IPS-15b (cell line): ENCODE results near the gene CORO1C.
"Not testable (repeated sequence)": the region's sequence is repeated elsewhere in the genome, so short reads cannot be mapped to it uniquely, and the experiment has no call there.

Experiments
- H3K27me3 ChIP-seq: one replicate; pipeline ENCODE4 v1.6.1; 2013; ENCODE audit warnings: low read length; ENCODE audit not compliant: control insufficient read depth, insufficient read depth
- H3K36me3 ChIP-seq: one replicate; pipeline ENCODE4 v1.6.1; 2013; ENCODE audit warnings: low read length; ENCODE audit not compliant: control insufficient read depth, insufficient read depth
- H3K4me1 ChIP-seq: one replicate; pipeline ENCODE4 v1.6.1; 2013; ENCODE audit warnings: mild to moderate bottlenecking, low read length; ENCODE audit not compliant: control insufficient read depth, insufficient read depth
- H3K4me3 ChIP-seq: one replicate; pipeline ENCODE4 v1.5.1; 2013; ENCODE audit warnings: low read depth, low read length
- H3K9ac ChIP-seq: one replicate; pipeline ENCODE4 v1.6.1; 2013; ENCODE audit warnings: low read depth, mild to moderate bottlenecking, low read length
- H3K9me3 ChIP-seq: one replicate; pipeline ENCODE4 v1.6.1; 2013; ENCODE audit warnings: mild to moderate bottlenecking, low read length; ENCODE audit not compliant: control insufficient read depth, insufficient read depth

Gene CORO1C

GRCh38 chr12:108751003-108751402 lies 19.7 kb upstream of the CORO1C start:
- H3K27me3 ChIP-seq, H3K9me3 ChIP-seq, H3K9ac ChIP-seq, H3K4me3 ChIP-seq, H3K4me1 ChIP-seq, H3K36me3 ChIP-seq: not testable (repeated sequence)

- Histone ChIP-seq H3K36me3 (no peaks in the 10 kb centered on the region), H3K4me1 (no peaks in the 10 kb centered on the region)
Observed at GRCh38 chr12:108750526-108750925, 19.2 kb upstream of the CORO1C start.

GRCh38 chr12:108747563-108747962 lies 16.2 kb upstream of the CORO1C start:
- Histone ChIP-seq H3K4me3 (no peak overlapping the region), H3K27me3 (no peaks in the 10 kb centered on the region), H3K36me3 (no peaks in the 10 kb centered on the region), H3K9ac (no peak overlapping the region), H3K9me3 (no peaks in the 10 kb centered on the region), H3K4me1 (no peaks in the 10 kb centered on the region)

More at GRCh38 chr12:108750526-108750925, 19.2 kb upstream of the CORO1C start:
- Histone ChIP-seq H3K4me3 (no peak overlapping the region), H3K9ac (peak overlapping the region; percentile 29), H3K27me3 (no peaks in the 10 kb centered on the region), H3K9me3 (no peaks in the 10 kb centered on the region)

- Histone ChIP-seq H3K4me1 (no peaks in the 10 kb centered on the region), H3K36me3 (no peaks in the 10 kb centered on the region), H3K27me3 (no peaks in the 10 kb centered on the region), H3K9ac (no peak overlapping the region), H3K4me3 (no peak overlapping the region), H3K9me3 (no peaks in the 10 kb centered on the region)
Observed at GRCh38 chr12:108745641-108746040, 14.3 kb upstream of the CORO1C start.

- no peaks in the 10 kb centered on the region for H3K9me3 ChIP-seq
- no peaks in the 10 kb centered on the region for H3K36me3 ChIP-seq
- H3K4me1 ChIP-seq: no peaks in the 10 kb centered on the region
- H3K27me3 ChIP-seq: no peaks in the 10 kb centered on the region
- no peak overlapping the region for H3K4me3 ChIP-seq
- no peak overlapping the region for H3K9ac ChIP-seq
Observed at GRCh38 chr12:108744021-108744897, 12.9 kb upstream of the CORO1C start.

- H3K4me1 ChIP-seq: no peaks in the 10 kb centered on the region
- no peak overlapping the region for H3K4me3 ChIP-seq
- H3K27me3 ChIP-seq: no peaks in the 10 kb centered on the region
- no peak overlapping the region for H3K9ac ChIP-seq
- H3K36me3 ChIP-seq: no peaks in the 10 kb centered on the region
- H3K9me3 ChIP-seq: no peaks in the 10 kb centered on the region
Observed at GRCh38 chr12:108738170-108738569, 6.9 kb upstream of the CORO1C start.

- Histone ChIP-seq H3K4me1 (peaks cover 3% of the 10 kb centered on the region), H3K9ac (no peak overlapping the region), H3K36me3 (no peaks in the 10 kb centered on the region), H3K9me3 (no peaks in the 10 kb centered on the region), H3K4me3 (no peak overlapping the region), H3K27me3 (no peaks in the 10 kb centered on the region)
Observed at GRCh38 chr12:108735855-108736254, 4.5 kb upstream of the CORO1C start.

- no peak overlapping the region for H3K4me3 ChIP-seq
- H3K9ac ChIP-seq: no peak overlapping the region
- H3K9me3 ChIP-seq: no peaks in the 10 kb centered on the region
- H3K36me3 ChIP-seq: no peaks in the 10 kb centered on the region
- H3K27me3 ChIP-seq: no peaks in the 10 kb centered on the region
- peaks cover 3% of the 10 kb centered on the region for H3K4me1 ChIP-seq
Observed at GRCh38 chr12:108734200-108734906, 3.0 kb upstream of the CORO1C start.

- H3K9me3 ChIP-seq, H3K4me3 ChIP-seq, H3K4me1 ChIP-seq, H3K36me3 ChIP-seq, H3K9ac ChIP-seq, H3K27me3 ChIP-seq: not testable (repeated sequence)
Observed at GRCh38 chr12:108733230-108733531, 1.9 kb upstream of the CORO1C start.

- Histone ChIP-seq H3K36me3 (no peaks in the 10 kb centered on the region), H3K9ac (no peak overlapping the region), H3K4me1 (peaks cover 3% of the 10 kb centered on the region), H3K27me3 (no peaks in the 10 kb centered on the region), H3K9me3 (no peaks in the 10 kb centered on the region), H3K4me3 (peak overlapping the region; percentile 66)
Observed at GRCh38 chr12:108732489-108733229, 1.3 kb upstream of the CORO1C start.

GRCh38 chr12:108731866-108732461 lies 646 bp upstream of the CORO1C start:
- no peaks in the 10 kb centered on the region for H3K27me3 ChIP-seq
- peaks cover 3% of the 10 kb centered on the region for H3K4me1 ChIP-seq
- H3K36me3 ChIP-seq: no peaks in the 10 kb centered on the region
- peak overlapping the region; percentile 76 for H3K4me3 ChIP-seq
- peak overlapping the region; percentile 72 for H3K9ac ChIP-seq
- H3K9me3 ChIP-seq: no peaks in the 10 kb centered on the region
